ENCODE measurements around the gene TNFAIP3. TPM values are rescaled to one million over a fixed set of nuclear protein-coding genes. Genes with fewer than 3 reads are reported as not detected.

TNFAIP3 gene
- total RNA-seq, 1 donor from 2014 or later = 16.8 TPM

DNA sequence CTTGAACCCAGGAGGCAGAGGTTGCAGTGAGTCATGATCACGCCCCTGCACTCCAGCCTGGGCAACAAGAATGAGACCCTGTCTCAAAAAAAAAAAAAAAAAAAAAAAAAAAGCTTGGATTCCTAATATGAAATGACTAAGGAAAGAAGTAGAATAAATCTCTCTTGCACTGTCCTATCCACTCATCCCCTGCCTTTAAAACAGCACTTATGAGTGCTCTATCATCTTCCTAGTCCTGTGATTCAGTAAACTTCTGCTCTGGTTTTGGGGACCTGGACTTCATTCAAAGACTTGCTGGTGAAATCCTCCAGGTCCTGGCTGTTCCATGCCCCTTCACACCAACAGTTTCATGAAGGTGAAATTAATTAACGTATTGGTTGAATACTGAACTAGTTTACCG is 29.6 kb downstream of the TNFAIP3 start:
- FAIRE-seq = no peak
- H3K4me1 Mint-ChIP-seq (ENCODE audit: low read depth, unreplicated experiment) = peaks cover 25% of the 10 kb centered on the region
- H3K4me3 Mint-ChIP-seq (ENCODE audit: unreplicated experiment) = no peak overlapping the region
- H3K4me1 ChIP-seq (ENCODE audit: insufficient read depth, low read length) = peaks cover 5% of the 10 kb centered on the region
- H3K27me3 ChIP-seq (ENCODE audit: insufficient read depth, low read length) = no peaks in the 10 kb centered on the region
- no peak overlapping the region for H3K27ac Mint-ChIP-seq (ENCODE audit: unreplicated experiment)
- no peaks in the 10 kb centered on the region for H4K20me1 ChIP-seq (ENCODE audit: insufficient read depth, low read length)
- no peak overlapping the region for H3K4me2 ChIP-seq (ENCODE audit: low read length)
- no peaks in the 10 kb centered on the region for H3K27me3 Mint-ChIP-seq (ENCODE audit: low read depth, unreplicated experiment)
- no peaks in the 10 kb centered on the region for H3K36me3 Mint-ChIP-seq (ENCODE audit: low read depth, unreplicated experiment)
- H3K9me3 ChIP-seq (ENCODE audit: insufficient read depth, low read depth, low read length) = no peaks in the 10 kb centered on the region
- peaks cover 3% of the 10 kb centered on the region for H3K9me3 Mint-ChIP-seq (ENCODE audit: unreplicated experiment)
- no peak for DNase-seq (ENCODE audit: low read depth)
- H3K4me3 ChIP-seq (ENCODE audit: insufficient read depth, low read depth, low read length) = no peak overlapping the region
- no peak overlapping the region for H3K9ac ChIP-seq (ENCODE audit: low read length)
- H3K27ac ChIP-seq (ENCODE audit: low read depth, low read length) = no peak overlapping the region
- TF ChIP-seq EZH2 (IDR thresholded peaks at IDR 0.05; ENCODE audit: insufficient read depth, low read length) = no peak
- TF ChIP-seq, protein P1, sequence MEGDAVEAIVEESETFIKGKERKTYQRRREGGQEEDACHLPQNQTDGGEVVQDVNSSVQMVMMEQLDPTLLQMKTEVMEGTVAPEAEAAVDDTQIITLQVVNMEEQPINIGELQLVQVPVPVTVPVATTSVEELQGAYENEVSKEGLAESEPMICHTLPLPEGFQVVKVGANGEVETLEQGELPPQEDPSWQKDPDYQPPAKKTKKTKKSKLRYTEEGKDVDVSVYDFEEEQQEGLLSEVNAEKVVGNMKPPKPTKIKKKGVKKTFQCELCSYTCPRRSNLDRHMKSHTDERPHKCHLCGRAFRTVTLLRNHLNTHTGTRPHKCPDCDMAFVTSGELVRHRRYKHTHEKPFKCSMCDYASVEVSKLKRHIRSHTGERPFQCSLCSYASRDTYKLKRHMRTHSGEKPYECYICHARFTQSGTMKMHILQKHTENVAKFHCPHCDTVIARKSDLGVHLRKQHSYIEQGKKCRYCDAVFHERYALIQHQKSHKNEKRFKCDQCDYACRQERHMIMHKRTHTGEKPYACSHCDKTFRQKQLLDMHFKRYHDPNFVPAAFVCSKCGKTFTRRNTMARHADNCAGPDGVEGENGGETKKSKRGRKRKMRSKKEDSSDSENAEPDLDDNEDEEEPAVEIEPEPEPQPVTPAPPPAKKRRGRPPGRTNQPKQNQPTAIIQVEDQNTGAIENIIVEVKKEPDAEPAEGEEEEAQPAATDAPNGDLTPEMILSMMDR (IDR thresholded peaks at IDR 0.05; ENCODE audit: insufficient read depth, low read depth, low read length) = no peak
- no peaks in the 10 kb centered on the region for H3K36me3 ChIP-seq (ENCODE audit: insufficient read depth, low read length)
- H2AFZ ChIP-seq (ENCODE audit: low read depth, low read length) = no peak overlapping the region
- no peaks in the 10 kb centered on the region for H3K79me2 ChIP-seq (ENCODE audit: insufficient read depth, low read length)

- Mint-ChIP-seq H3K4me3 (ENCODE audit: unreplicated experiment) (no peak overlapping the region), H3K9me3 (ENCODE audit: unreplicated experiment) (no peaks in the 10 kb centered on the region), H3K4me1 (ENCODE audit: low read depth, unreplicated experiment) (peaks cover 12% of the 10 kb centered on the region), H3K27me3 (ENCODE audit: low read depth, unreplicated experiment) (no peaks in the 10 kb centered on the region), H3K27ac (ENCODE audit: unreplicated experiment) (no peak overlapping the region), H3K36me3 (ENCODE audit: low read depth, unreplicated experiment) (no peaks in the 10 kb centered on the region)
- no peaks in the 10 kb centered on the region for H3K27me3 ChIP-seq (ENCODE audit: insufficient read depth, low read length)
- H3K9ac ChIP-seq (ENCODE audit: low read length) = no peak overlapping the region
- no peak overlapping the region for H2AFZ ChIP-seq (ENCODE audit: low read depth, low read length)
- no peaks in the 10 kb centered on the region for H3K36me3 ChIP-seq (ENCODE audit: insufficient read depth, low read length)
- no peak overlapping the region for H3K4me2 ChIP-seq (ENCODE audit: low read length)
- H3K79me2 ChIP-seq (ENCODE audit: insufficient read depth, low read length) = no peaks in the 10 kb centered on the region
- H3K4me3 ChIP-seq (ENCODE audit: insufficient read depth, low read depth, low read length) = no peak overlapping the region
- DNase-seq (ENCODE audit: low read depth) (peak; percentile 42), FAIRE-seq (no peak)
- no peaks in the 10 kb centered on the region for H4K20me1 ChIP-seq (ENCODE audit: insufficient read depth, low read length)
- TF ChIP-seq, protein P1 (IDR thresholded peaks at IDR 0.05; ENCODE audit: insufficient read depth, low read depth, low read length) = no peak
- no peak for TF ChIP-seq EZH2 (IDR thresholded peaks at IDR 0.05; ENCODE audit: insufficient read depth, low read length)
- H3K4me1 ChIP-seq (ENCODE audit: insufficient read depth, low read length) = no peaks in the 10 kb centered on the region
- no peaks in the 10 kb centered on the region for H3K9me3 ChIP-seq (ENCODE audit: insufficient read depth, low read depth, low read length)
- no peak overlapping the region for H3K27ac ChIP-seq (ENCODE audit: low read depth, low read length)
Observed at GRCh38 chr6:137900815-137901214, 33.8 kb downstream of the TNFAIP3 start.

DNA sequence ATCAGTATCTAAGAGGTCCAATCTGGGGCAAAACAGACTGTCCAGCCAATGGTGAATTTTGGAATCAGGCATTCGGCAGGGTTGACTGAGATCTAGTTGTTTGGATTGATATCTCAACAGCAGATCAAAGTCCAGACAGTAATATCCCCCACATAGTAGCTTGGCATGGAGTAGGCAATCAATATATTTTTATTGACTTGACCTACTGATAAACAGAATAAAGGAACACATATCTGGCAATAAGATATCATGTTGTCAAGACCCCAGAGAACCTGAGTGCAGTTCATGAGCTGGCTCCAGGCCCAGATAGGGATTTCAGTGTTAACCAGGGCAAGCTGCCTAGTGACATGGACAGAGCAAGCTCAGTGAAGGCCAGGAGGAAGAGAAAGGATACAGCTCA is 34.4 kb downstream of the TNFAIP3 start:
- Mint-ChIP-seq H3K36me3 (ENCODE audit: low read depth, unreplicated experiment) (no peaks in the 10 kb centered on the region), H3K27ac (ENCODE audit: unreplicated experiment) (no peak overlapping the region), H3K4me1 (ENCODE audit: low read depth, unreplicated experiment) (peaks cover 10% of the 10 kb centered on the region), H3K9me3 (ENCODE audit: unreplicated experiment) (no peaks in the 10 kb centered on the region), H3K4me3 (ENCODE audit: unreplicated experiment) (no peak overlapping the region), H3K27me3 (ENCODE audit: low read depth, unreplicated experiment) (no peaks in the 10 kb centered on the region)
- FAIRE-seq = no peak
- Histone ChIP-seq H4K20me1 (ENCODE audit: insufficient read depth, low read length) (no peaks in the 10 kb centered on the region), H3K4me3 (ENCODE audit: insufficient read depth, low read depth, low read length) (no peak overlapping the region), H3K9ac (ENCODE audit: low read length) (no peak overlapping the region), H3K9me3 (ENCODE audit: insufficient read depth, low read depth, low read length) (no peaks in the 10 kb centered on the region), H3K27ac (ENCODE audit: low read depth, low read length) (no peak overlapping the region), H3K36me3 (ENCODE audit: insufficient read depth, low read length) (no peaks in the 10 kb centered on the region), H3K27me3 (ENCODE audit: insufficient read depth, low read length) (no peaks in the 10 kb centered on the region), H3K79me2 (ENCODE audit: insufficient read depth, low read length) (no peaks in the 10 kb centered on the region), H3K4me2 (ENCODE audit: low read length) (no peak overlapping the region), H2AFZ (ENCODE audit: low read depth, low read length) (no peak overlapping the region), H3K4me1 (ENCODE audit: insufficient read depth, low read length) (no peaks in the 10 kb centered on the region)
- DNase-seq (ENCODE audit: low read depth) = no peak
- no peak for TF ChIP-seq EZH2 (IDR thresholded peaks at IDR 0.05; ENCODE audit: insufficient read depth, low read length)
- TF ChIP-seq, protein P1 (IDR thresholded peaks at IDR 0.05; ENCODE audit: insufficient read depth, low read depth, low read length) = no peak

All from astrocyte (in vitro differentiated cells and primary cell).